ENCODE results near the gene CLTB.

- TF ChIP-seq CEBPB (IDR thresholded peaks at IDR 0.05; ENCODE audit: borderline replicate concordance in 1 of 2, low read depth in 2 of 2, low read length in 2 of 2) (no peak), RCOR1 (conservative IDR thresholded peaks at IDR 0.05; ENCODE audit: low read depth, low read length) (no peak), SP1 (IDR thresholded peaks at IDR 0.05; ENCODE audit: low read depth, low read length) (no peak), REST (IDR thresholded peaks at IDR 0.05; ENCODE audit: low read depth, low read length) (no peak), RBBP5 (conservative IDR thresholded peaks at IDR 0.05) (no peak)
Observed at GRCh38 chr5:176353533-176353932, 62.8 kb downstream of the CLTB start.

All from GM12878 (cell line).